Ishikawa (cell line): ENCODE results near the gene PKNOX2.

ENCODE experiments used
- CEBPB ChIP-seq: IDR thresholded peaks from 2 replicates; pipeline ENCODE4 v1.6.1; 2012
- EGR1 ChIP-seq: IDR thresholded peaks from 2 replicates; pipeline ENCODE4 v1.6.1; 2012
- EP300 ChIP-seq: IDR thresholded peaks from 2 replicates; pipeline ENCODE4 v1.6.1; 2012; ENCODE audit warnings: borderline replicate concordance
- FOXM1 ChIP-seq: IDR thresholded peaks from 2 replicates; pipeline ENCODE4 v1.6.1; 2012; ENCODE audit warnings: low read depth, borderline replicate concordance
- NFIC ChIP-seq: IDR thresholded peaks from 2 replicates; pipeline ENCODE4 v1.6.1; 2012
- RAD21 ChIP-seq: IDR thresholded peaks from 2 replicates; pipeline ENCODE4 v1.6.1; 2012; ENCODE audit warnings: low read depth
- TAF1 ChIP-seq: IDR thresholded peaks from 2 replicates; pipeline ENCODE4 v1.6.1; 2012; ENCODE audit warnings: low read depth, mild to moderate bottlenecking
- TCF12 ChIP-seq: IDR thresholded peaks from 2 replicates; pipeline ENCODE4 v1.6.1; 2012; ENCODE audit warnings: low read depth
- TEAD4 ChIP-seq: IDR thresholded peaks from 2 replicates; pipeline ENCODE4 v1.6.1; 2012
- YY1 ChIP-seq: IDR thresholded peaks from 2 replicates; pipeline ENCODE4 v1.6.1; 2012; ENCODE audit warnings: low read depth
- ZBTB7A ChIP-seq: IDR thresholded peaks from 2 replicates; pipeline ENCODE4 v1.6.1; 2012; ENCODE audit warnings: low read depth
- TF ChIP-seq, protein P1 (sequence below): IDR thresholded peaks from 2 replicates; pipeline ENCODE4 v1.6.1; 2012; ENCODE audit warnings: low read depth, mild to moderate bottlenecking
- TF ChIP-seq, protein P2 (sequence below): IDR thresholded peaks from 2 replicates; pipeline ENCODE4 v1.6.1; 2012
- TF ChIP-seq, protein P3 (sequence below): IDR thresholded peaks from 2 replicates; pipeline ENCODE4 v1.6.1; 2012

DNA sequence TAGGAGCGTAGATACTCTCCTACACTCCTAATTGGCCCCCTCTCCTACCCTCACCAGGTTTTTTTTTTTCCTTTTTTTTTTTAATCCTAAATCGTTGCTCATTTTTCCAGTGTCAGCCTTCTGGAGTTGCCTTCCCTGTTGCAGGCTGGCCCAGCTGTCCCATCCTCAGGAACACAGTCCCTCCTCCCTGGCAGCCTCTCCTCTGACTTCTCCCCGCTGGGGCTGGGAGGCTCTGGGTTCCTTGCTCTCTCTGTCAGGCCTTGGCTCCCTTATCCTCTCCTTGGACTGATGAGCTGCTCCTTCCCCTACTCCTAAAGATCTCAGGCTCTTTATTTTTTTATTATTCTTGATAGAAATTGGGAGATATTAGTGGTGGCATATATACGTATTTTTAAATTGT lies 62.2 kb downstream of the PKNOX2 start:
- TF ChIP-seq CEBPB (no peak), TAF1 (no peak), TEAD4 (no peak), EP300 (no peak), TCF12 (no peak), ZBTB7A (no peak), RAD21 (no peak), YY1 (no peak), EGR1 (no peak), FOXM1 (no peak), NFIC (no peak)
- TF ChIP-seq, protein P1, sequence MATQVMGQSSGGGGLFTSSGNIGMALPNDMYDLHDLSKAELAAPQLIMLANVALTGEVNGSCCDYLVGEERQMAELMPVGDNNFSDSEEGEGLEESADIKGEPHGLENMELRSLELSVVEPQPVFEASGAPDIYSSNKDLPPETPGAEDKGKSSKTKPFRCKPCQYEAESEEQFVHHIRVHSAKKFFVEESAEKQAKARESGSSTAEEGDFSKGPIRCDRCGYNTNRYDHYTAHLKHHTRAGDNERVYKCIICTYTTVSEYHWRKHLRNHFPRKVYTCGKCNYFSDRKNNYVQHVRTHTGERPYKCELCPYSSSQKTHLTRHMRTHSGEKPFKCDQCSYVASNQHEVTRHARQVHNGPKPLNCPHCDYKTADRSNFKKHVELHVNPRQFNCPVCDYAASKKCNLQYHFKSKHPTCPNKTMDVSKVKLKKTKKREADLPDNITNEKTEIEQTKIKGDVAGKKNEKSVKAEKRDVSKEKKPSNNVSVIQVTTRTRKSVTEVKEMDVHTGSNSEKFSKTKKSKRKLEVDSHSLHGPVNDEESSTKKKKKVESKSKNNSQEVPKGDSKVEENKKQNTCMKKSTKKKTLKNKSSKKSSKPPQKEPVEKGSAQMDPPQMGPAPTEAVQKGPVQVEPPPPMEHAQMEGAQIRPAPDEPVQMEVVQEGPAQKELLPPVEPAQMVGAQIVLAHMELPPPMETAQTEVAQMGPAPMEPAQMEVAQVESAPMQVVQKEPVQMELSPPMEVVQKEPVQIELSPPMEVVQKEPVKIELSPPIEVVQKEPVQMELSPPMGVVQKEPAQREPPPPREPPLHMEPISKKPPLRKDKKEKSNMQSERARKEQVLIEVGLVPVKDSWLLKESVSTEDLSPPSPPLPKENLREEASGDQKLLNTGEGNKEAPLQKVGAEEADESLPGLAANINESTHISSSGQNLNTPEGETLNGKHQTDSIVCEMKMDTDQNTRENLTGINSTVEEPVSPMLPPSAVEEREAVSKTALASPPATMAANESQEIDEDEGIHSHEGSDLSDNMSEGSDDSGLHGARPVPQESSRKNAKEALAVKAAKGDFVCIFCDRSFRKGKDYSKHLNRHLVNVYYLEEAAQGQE: no peak
- TF ChIP-seq, protein P2, sequence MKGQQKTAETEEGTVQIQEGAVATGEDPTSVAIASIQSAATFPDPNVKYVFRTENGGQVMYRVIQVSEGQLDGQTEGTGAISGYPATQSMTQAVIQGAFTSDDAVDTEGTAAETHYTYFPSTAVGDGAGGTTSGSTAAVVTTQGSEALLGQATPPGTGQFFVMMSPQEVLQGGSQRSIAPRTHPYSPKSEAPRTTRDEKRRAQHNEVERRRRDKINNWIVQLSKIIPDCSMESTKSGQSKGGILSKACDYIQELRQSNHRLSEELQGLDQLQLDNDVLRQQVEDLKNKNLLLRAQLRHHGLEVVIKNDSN: no peak
- TF ChIP-seq, protein P3, sequence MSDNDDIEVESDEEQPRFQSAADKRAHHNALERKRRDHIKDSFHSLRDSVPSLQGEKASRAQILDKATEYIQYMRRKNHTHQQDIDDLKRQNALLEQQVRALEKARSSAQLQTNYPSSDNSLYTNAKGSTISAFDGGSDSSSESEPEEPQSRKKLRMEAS: no peak
